ENCODE measurements around the gene NPS. TPM values are rescaled to one million over a fixed set of nuclear protein-coding genes. Genes with fewer than 3 reads are reported as not detected.

Gene NPS
- total RNA-seq, 1 donor from 2014 or later = not detected

DNA sequence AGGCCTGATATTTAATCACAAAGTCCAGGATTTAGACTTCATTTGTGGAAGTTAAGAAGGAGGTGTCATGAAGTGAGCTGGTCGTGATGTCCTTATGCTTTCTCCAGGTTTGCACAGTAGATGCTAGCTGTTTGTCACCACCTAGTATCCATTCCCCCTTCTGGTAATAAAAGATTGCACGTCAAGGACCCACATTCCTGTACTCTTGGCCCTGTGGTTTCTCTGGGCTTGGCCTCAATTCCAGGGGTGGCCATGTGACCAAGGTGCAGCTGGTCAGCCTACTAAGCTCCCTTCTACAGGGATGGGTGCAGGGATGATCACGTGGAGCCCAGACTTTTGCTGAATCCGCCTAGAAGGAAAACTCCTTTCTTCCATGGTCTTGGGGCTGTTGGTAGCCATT lies 16.5 kb downstream of the NPS start:
- H3K27me3 ChIP-seq (ENCODE audit: low read depth) = no peaks in the 10 kb centered on the region
- no peaks in the 10 kb centered on the region for H3K36me3 ChIP-seq
- intact Hi-C loops (cut with DNase I) = no loop called here
- H3K9me3 ChIP-seq = no peaks in the 10 kb centered on the region
- TF ChIP-seq, protein P1, sequence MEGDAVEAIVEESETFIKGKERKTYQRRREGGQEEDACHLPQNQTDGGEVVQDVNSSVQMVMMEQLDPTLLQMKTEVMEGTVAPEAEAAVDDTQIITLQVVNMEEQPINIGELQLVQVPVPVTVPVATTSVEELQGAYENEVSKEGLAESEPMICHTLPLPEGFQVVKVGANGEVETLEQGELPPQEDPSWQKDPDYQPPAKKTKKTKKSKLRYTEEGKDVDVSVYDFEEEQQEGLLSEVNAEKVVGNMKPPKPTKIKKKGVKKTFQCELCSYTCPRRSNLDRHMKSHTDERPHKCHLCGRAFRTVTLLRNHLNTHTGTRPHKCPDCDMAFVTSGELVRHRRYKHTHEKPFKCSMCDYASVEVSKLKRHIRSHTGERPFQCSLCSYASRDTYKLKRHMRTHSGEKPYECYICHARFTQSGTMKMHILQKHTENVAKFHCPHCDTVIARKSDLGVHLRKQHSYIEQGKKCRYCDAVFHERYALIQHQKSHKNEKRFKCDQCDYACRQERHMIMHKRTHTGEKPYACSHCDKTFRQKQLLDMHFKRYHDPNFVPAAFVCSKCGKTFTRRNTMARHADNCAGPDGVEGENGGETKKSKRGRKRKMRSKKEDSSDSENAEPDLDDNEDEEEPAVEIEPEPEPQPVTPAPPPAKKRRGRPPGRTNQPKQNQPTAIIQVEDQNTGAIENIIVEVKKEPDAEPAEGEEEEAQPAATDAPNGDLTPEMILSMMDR (IDR thresholded peaks at IDR 0.05) = no peak
- H3K4me1 ChIP-seq = peaks cover 8% of the 10 kb centered on the region
- H3K4me3 ChIP-seq = no peak overlapping the region
- DNase-seq (no peak), ATAC-seq (peak in 1 of 2 donors; percentile 54)
- H3K27ac ChIP-seq = no peak overlapping the region

DNA sequence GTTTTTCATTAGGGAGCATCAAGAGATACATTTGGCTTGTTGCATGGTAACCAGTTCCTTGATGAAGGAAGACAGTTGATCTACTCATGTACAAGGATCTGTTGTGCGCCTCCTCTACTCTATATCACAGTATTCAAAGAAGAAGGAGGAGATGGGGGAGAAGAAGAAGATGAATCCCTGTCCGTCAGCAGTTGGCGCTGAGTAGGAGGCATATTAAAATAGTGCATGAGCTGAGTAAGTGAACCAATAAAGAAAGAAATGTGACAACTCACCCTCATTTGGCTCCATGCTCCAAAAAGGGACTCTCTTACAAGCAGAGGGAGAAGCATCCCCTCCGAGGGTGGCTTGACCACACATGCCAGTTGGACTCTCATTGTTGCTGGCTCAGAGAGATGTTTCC lies 20.1 kb downstream of the NPS start:
- no peak overlapping the region for H3K27ac ChIP-seq
- intact Hi-C loops (cut with DNase I) = no loop called here
- TF ChIP-seq, protein P1 (IDR thresholded peaks at IDR 0.05) = no peak

DNA sequence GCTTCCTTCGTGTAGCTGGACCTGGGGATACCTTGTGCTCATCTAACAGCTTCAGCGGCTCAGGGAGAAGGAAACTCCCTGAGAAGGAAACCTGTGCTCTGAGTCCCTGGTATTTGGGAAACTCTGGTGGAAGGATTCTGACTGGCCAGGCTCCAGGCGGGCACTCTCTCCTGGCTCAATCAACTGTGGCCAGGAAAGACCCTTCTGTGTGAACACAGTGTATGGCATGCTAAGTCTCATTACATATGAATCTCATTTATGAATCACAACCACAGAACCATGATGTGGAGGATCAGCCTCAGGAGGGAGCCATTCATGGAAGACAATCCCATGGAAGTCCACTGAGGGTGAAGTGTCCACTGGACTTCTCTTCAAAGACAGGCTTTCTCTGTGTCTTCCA lies 20.9 kb downstream of the NPS start:
- Histone ChIP-seq H3K4me1 (peaks cover 6% of the 10 kb centered on the region), H3K9me3 (no peaks in the 10 kb centered on the region), H3K27me3 (ENCODE audit: low read depth) (no peaks in the 10 kb centered on the region), H3K27ac (no peak overlapping the region), H3K4me3 (no peak overlapping the region), H3K36me3 (no peaks in the 10 kb centered on the region)
- TF ChIP-seq, protein P1 (IDR thresholded peaks at IDR 0.05) = no peak
- intact Hi-C loops (cut with DNase I) = no loop called here
- ATAC-seq (no peak), DNase-seq (no peak)

More for the DNA sequence above, 20.1 kb downstream of the NPS start:
- Histone ChIP-seq H3K27me3 (ENCODE audit: low read depth) (no peaks in the 10 kb centered on the region), H3K9me3 (no peaks in the 10 kb centered on the region), H3K4me3 (no peak overlapping the region), H3K36me3 (no peaks in the 10 kb centered on the region), H3K4me1 (peaks cover 8% of the 10 kb centered on the region)
- no peak for ATAC-seq
- no peak for DNase-seq

DNA sequence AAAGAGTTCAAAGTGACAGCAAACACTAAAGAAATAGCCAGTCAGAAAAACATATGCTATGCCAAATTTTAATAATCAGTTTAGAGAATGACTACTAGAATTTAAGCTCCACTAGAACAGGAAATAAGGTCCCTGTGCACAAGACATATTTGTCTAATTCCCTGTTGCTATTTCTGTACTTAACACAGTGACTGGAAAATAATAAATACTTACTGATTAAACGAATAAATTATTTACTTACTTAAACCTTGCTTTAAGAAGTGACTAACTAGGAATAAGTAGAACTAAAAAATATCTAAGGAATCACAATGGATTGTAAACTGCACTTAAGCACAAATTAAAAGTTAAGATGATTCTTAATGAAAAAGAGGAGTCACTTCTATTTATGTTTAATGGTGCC lies 22.3 kb downstream of the NPS start:
- Histone ChIP-seq H3K36me3 (no peaks in the 10 kb centered on the region), H3K4me1 (no peaks in the 10 kb centered on the region), H3K27me3 (ENCODE audit: low read depth) (no peaks in the 10 kb centered on the region), H3K4me3 (no peak overlapping the region), H3K27ac (no peak overlapping the region), H3K9me3 (no peaks in the 10 kb centered on the region)
- intact Hi-C loops (cut with DNase I) = no loop called here
- ATAC-seq = no peak
- TF ChIP-seq, protein P1 (IDR thresholded peaks at IDR 0.05) = no peak
- no peak for DNase-seq

DNA sequence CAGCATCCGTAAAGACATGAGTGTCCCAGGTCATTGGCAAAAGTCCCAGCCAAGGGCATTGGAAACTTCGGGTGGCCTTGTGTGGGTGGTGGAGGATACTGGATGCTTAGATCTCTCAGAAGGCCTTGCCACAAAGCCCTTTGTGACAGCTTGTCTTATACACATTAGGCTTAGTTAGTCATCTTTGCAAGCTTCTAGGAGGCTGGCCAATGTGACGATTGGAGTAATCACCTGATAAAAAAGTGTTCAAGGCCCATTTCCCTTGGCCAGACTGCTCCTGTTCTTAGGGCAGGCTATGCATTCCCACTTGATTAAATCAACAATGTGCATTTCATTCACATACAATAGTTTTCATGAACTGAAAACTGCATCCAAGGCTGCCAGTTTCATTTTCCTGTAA lies 26.9 kb downstream of the NPS start:
- DNase-seq (no peak), ATAC-seq (no peak)
- H3K9me3 ChIP-seq = no peaks in the 10 kb centered on the region
- H3K27ac ChIP-seq = no peak overlapping the region
- TF ChIP-seq, protein P1 (IDR thresholded peaks at IDR 0.05) = no peak
- H3K4me3 ChIP-seq = no peak overlapping the region
- H3K4me1 ChIP-seq = peaks cover 12% of the 10 kb centered on the region
- H3K36me3 ChIP-seq = no peaks in the 10 kb centered on the region
- H3K27me3 ChIP-seq (ENCODE audit: low read depth) = no peaks in the 10 kb centered on the region
- intact Hi-C loops (cut with DNase I) = no loop called here

DNA sequence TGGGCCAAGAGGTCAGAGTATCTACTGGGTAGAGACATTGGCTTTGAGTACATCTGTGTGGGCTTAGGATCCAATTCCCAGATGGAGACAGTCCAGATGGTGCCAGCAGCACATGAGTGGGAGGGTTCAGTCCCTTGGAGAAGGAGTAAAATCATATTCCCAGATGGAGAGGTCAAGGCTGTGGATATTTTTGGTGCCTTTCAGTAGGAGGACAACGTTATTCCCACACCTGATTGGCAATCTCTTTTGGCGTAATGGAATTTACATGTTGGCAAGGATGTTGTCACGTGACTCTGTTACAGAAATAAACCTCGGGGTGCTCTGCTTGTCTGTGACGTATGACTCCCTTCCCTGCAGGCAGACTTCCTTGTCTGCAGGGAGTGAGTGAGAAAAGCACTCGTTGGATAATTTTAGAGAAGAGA lies 27.6 kb downstream of the NPS start:
- Histone ChIP-seq H3K4me1 (peaks cover 12% of the 10 kb centered on the region), H3K27me3 (ENCODE audit: low read depth) (no peaks in the 10 kb centered on the region), H3K4me3 (no peak overlapping the region), H3K27ac (no peak overlapping the region), H3K36me3 (no peaks in the 10 kb centered on the region), H3K9me3 (no peaks in the 10 kb centered on the region)
- DNase-seq (no peak), ATAC-seq (peak in 1 of 2 donors; percentile 41)
- TF ChIP-seq, protein P1 (IDR thresholded peaks at IDR 0.05) = no peak
- intact Hi-C loops (cut with DNase I) = no loop called here

Measured in lower lobe of right lung (tissue), 2 donors.